HepG2 (cell line): ENCODE data around the gene ZMIZ1. TPM values are rescaled to one million over a fixed set of nuclear protein-coding genes. Genes with fewer than 3 reads are reported as not detected.
A peak's percentile ranks its signal among the peaks of the same experiment; 100 is the strongest.

Experiments
- ATAC-seq: fragments of 200-7000 bp; cut with Tn5 transposase; 3 replicates; pipeline ENCODE4 v1.9.1; 2020; ENCODE audit warnings: mild to moderate bottlenecking, moderate library complexity
- BruUV-seq: library from RNA; stranded (reverse); fragments of 400-500 nt; replicated peaks from 2 replicates; lab custom pipeline; 2021; lab: Mats Ljungman, UMichigan
- CTCF ChIA-PET: fragments of 300-600 bp; formaldehyde crosslinking; extraction: SDS; loops from one replicate; lab custom pipeline; 2021; ENCODE audit warnings: low total read pairs, inconsistent platforms, low intra/inter-chr PET ratio; lab: Yijun Ruan, JAX
- POLR2A ChIA-PET: fragments of 350-600 bp; sonication (Branson Sonifier 250); formaldehyde crosslinking; loops from one replicate; lab custom pipeline; 2020; ENCODE audit warnings: antibody characterized with exemption, inconsistent platforms; lab: Yijun Ruan, JAX
- DNase-seq: peaks from one replicate; pipeline ENCODE4 v3.0.0-alpha.2; 2015; ENCODE audit warnings: low spot score
- FAIRE-seq: peaks from 3 replicates; lab custom pipeline; 2011; peaks lifted over from hg19 to GRCh38; lab: Jason Lieb, UNC
- H2AFZ ChIP-seq: one replicate; pipeline ENCODE4 v1.6.1; 2011; ENCODE audit warnings: low read length, inconsistent platforms
- H3K27ac ChIP-seq: fragments of 300-600 bp; 3 replicates; pipeline ENCODE4 v1.8.0; 2011; ENCODE audit warnings: mixed run types, mild to moderate bottlenecking, mixed read lengths, low read length, inconsistent platforms; ENCODE audit not compliant: insufficient read depth; ENCODE audit errors: extremely low read length
- H3K27me3 ChIP-seq, 2 experiments: fragments of 200-600 bp in 1 of 2; 2 replicates in 1 of 2; 3 replicates in 1 of 2; pipeline versions ENCODE4 v1.6.0 to v1.8.0; 2011; ENCODE audit warnings: low read length in 2 of 2, mild to moderate bottlenecking in 2 of 2, moderate library complexity in 2 of 2, inconsistent platforms in 1 of 2; ENCODE audit not compliant: insufficient read depth in 2 of 2, control insufficient read depth in 1 of 2
- H3K36me3 ChIP-seq, 2 experiments: fragments of 200-600 bp in 1 of 2; replicated peaks in 1 of 2; 2 replicates in 1 of 2; 3 replicates in 1 of 2; pipeline versions ENCODE4 v1.5.1 to v1.8.0; 2011; ENCODE audit warnings: low read length in 2 of 2, inconsistent platforms in 1 of 2; ENCODE audit not compliant: insufficient read depth in 2 of 2, control insufficient read depth in 1 of 2
- H3K4me1 ChIP-seq: 2 replicates; pipeline ENCODE4 v1.5.1; 2012; ENCODE audit warnings: low read length, inconsistent platforms; ENCODE audit not compliant: insufficient read depth
- H3K4me2 ChIP-seq: 2 replicates; pipeline ENCODE4 v1.6.0; 2011; ENCODE audit warnings: low read depth, low read length, inconsistent platforms
- H3K4me3 ChIP-seq, 3 experiments: fragments of 200-600 bp in 1 of 3; sonication (generic), shearing (Covaris generic) in 1 of 3; replicated peaks in 1 of 3; 2 replicates each; pipeline ENCODE4 v1.5.1; 2011 to 2016; ENCODE audit warnings: low read length in 3 of 3, inconsistent platforms in 2 of 3, low read depth in 2 of 3, mild to moderate bottlenecking in 2 of 3, control low read depth in 1 of 3, mixed read lengths in 1 of 3; ENCODE audit not compliant: insufficient read depth in 1 of 3
- H3K79me2 ChIP-seq: one replicate; pipeline ENCODE4 v1.6.1; 2011; ENCODE audit warnings: low read length, inconsistent platforms; ENCODE audit not compliant: insufficient read depth
- H3K9ac ChIP-seq: 2 replicates; pipeline ENCODE4 v1.6.0; 2011; ENCODE audit warnings: mild to moderate bottlenecking, low read depth, low read length, inconsistent platforms; ENCODE audit not compliant: insufficient read depth
- H3K9me3 ChIP-seq: 2 replicates; pipeline ENCODE4 v1.5.1; 2012; ENCODE audit warnings: mild to moderate bottlenecking, low read length
- H4K20me1 ChIP-seq: 2 replicates; pipeline ENCODE4 v1.6.0; 2011; ENCODE audit warnings: inconsistent platforms, mild to moderate bottlenecking, low read length, moderate library complexity; ENCODE audit not compliant: insufficient read depth
- FOXK1 ChIP-seq: sonication (generic); formaldehyde crosslinking; IDR thresholded peaks from 2 replicates; pipeline ENCODE4 v1.4.0; 2020; ENCODE audit warnings: low read depth, missing genetic modification reagents, borderline replicate concordance
- PAWR ChIP-seq: sonication (generic); formaldehyde crosslinking; IDR thresholded peaks from 2 replicates; pipeline ENCODE4 v1.4.0; 2020; ENCODE audit warnings: missing genetic modification reagents, mild to moderate bottlenecking, borderline replicate concordance
- RBM22 ChIP-seq: fragments of 200-400 bp; formaldehyde crosslinking; optimal IDR thresholded peaks from 2 replicates; pipeline ENCODE3; 2017; ENCODE audit warnings: mild to moderate bottlenecking, low read length, moderate library complexity
- RBM39 ChIP-seq: fragments of 200-400 bp; formaldehyde crosslinking; IDR thresholded peaks from one replicate; pipeline ENCODE4 v1.6.1; 2018; ENCODE audit warnings: antibody characterized with exemption, mild to moderate bottlenecking, low read depth, low read length; ENCODE audit not compliant: poor library complexity, severe bottlenecking
- SIX4 ChIP-seq: sonication (generic); formaldehyde crosslinking; IDR thresholded peaks from 2 replicates; pipeline ENCODE4 v1.4.0; 2020; ENCODE audit warnings: missing genetic modification reagents
- SNAI1 ChIP-seq: sonication (generic); formaldehyde crosslinking; IDR thresholded peaks from 2 replicates; pipeline ENCODE4 v1.5.0; 2020; ENCODE audit warnings: mild to moderate bottlenecking, missing genetic modification reagents, borderline replicate concordance
- SOX6 ChIP-seq, 2 experiments: fragments of 450-650 bp in 1 of 2; sonication (generic) in 1 of 2; formaldehyde crosslinking in 1 of 2; IDR thresholded peaks; 2 replicates each; pipeline versions ENCODE4 v1.4.0 to v1.6.1; 2017 to 2020; ENCODE audit warnings: antibody characterized with exemption in 1 of 2, mild to moderate bottlenecking in 1 of 2, missing genetic modification reagents in 1 of 2
- ZBTB1 ChIP-seq: sonication (generic); formaldehyde crosslinking; IDR thresholded peaks from 2 replicates; pipeline ENCODE4 v1.4.0; 2020; ENCODE audit warnings: missing genetic modification reagents, borderline replicate concordance
- ZFYVE20 ChIP-seq: sonication (generic); formaldehyde crosslinking; IDR thresholded peaks from 2 replicates; pipeline ENCODE4 v1.8.0; 2023; ENCODE audit warnings: low read depth, mild to moderate bottlenecking, moderate library complexity, missing genetic modification reagents, borderline replicate concordance
- ZMYM3 ChIP-seq: sonication (generic); formaldehyde crosslinking; IDR thresholded peaks from 2 replicates; pipeline ENCODE4 v1.5.1; 2020; ENCODE audit warnings: mild to moderate bottlenecking, missing genetic modification reagents
- ZNF354B ChIP-seq: sonication (generic); formaldehyde crosslinking; IDR thresholded peaks from 2 replicates; pipeline ENCODE4 v1.8.0; 2022; ENCODE audit warnings: mild to moderate bottlenecking, missing genetic modification reagents
- ZNF629 ChIP-seq: sonication (generic); formaldehyde crosslinking; conservative IDR thresholded peaks from 2 replicates; pipeline ENCODE4 v1.5.0; 2020; ENCODE audit warnings: missing genetic modification reagents
- ZNF678 ChIP-seq: sonication (generic); formaldehyde crosslinking; IDR thresholded peaks from 2 replicates; pipeline ENCODE4 v1.4.0; 2020; ENCODE audit warnings: mild to moderate bottlenecking, missing genetic modification reagents
- WGBS: methylation state at CpG from one replicate; pipeline ENCODE4 v1.1.6; 2017; ENCODE audit warnings: low lambda C conversion rate; 5-methylcytosine and 5-hydroxymethylcytosine counted together
- in situ Hi-C: cut with HindIII; loops from 2 replicates; pipeline ENCODE4 v1.10.0; 2017; ENCODE audit warnings: low pct_unique_long_range_greater_than_20kb; ENCODE audit not compliant: extremely low pct_ligation_motif_present
- intact Hi-C: fragments of 100-400 bp; cut with micrococcal nuclease; formaldehyde crosslinking; loops from one replicate; pipeline ENCODE4 v1.10.0; 2022; ENCODE audit not compliant: unreplicated experiment
- polyA plus RNA-seq, 8 experiments: library from polyadenylated mRNA; depleted of rRNA in 3 of 8; stranded (reverse) in 7 of 8; unstranded in 1 of 8; fragments of >200 nt; fragmentation: Illumina TruSeq in 4 of 8; extraction: Trizol in 4 of 8; gene quantifications; 2 replicates each; pipeline versions ENCODE4 v1.2.1 to v1.2.3, GENCODE V29; 2011 to 2016; ENCODE audit warnings: low read depth in 4 of 8, missing spikeins in 1 of 8, mixed read lengths in 1 of 8; ENCODE audit not compliant: insufficient read depth in 1 of 8
- total RNA-seq, 5 experiments: library from RNA; depleted of rRNA; stranded (reverse); fragments of >200 nt; fragmentation: Illumina TruSeq; extraction: Trizol; gene quantifications; 2 replicates each; pipeline ENCODE4 v1.2.3, GENCODE V29; 2016; ENCODE audit warnings: low read depth in 1 of 5
- TF ChIP-seq, protein P1 (sequence below): sonication (generic); formaldehyde crosslinking; IDR thresholded peaks from 2 replicates; pipeline ENCODE4 v1.4.0; 2020; ENCODE audit warnings: mild to moderate bottlenecking, missing genetic modification reagents
- TF ChIP-seq, protein P2 (sequence below): sonication (generic); formaldehyde crosslinking; IDR thresholded peaks from 2 replicates; pipeline ENCODE4 v1.4.0; 2020; ENCODE audit warnings: mild to moderate bottlenecking, missing genetic modification reagents

ZMIZ1 gene
- total and polyA plus RNA-seq, 2 of the 13 experiments (the other 11 are each of a cell fraction or from before 2014, with no cell fraction given): 5.3 to 10.2 TPM

DNA sequence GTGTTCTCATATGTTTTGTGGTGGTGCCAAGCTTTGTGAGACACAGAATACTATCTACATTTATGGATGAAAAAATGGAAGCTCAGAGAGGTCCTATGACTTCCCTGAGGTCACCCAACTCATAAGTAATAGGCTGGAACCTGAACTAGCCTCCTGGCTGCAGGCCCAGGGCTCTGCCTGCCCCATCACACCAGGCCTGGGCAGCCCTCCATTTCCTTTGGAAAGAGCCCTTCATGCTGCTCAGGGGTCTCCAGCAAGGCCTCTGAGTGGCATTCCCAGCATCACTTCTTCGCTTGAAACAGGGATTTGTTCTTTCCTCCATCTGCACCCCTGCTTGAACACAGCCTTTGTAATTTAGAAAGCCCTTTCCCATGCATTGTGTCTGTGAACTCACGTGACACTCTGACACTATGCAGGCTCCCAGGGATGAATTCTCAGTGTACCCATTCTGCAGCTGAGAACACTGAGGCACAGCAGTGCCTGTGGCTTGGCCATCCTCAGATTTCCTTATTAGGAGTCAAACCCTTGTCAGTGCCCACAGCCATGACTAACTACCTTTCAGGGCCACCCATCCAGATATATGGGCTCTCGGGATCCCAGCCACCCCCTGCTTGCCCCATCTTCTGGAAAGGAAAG is 150.7 kb downstream of the ZMIZ1 start:
- no TSS peak for BruUV-seq

More for the DNA sequence above, 150.7 kb downstream of the ZMIZ1 start:
- H3K4me2 ChIP-seq: no peak overlapping the region
- POLR2A ChIA-PET: no interaction called here
- CTCF ChIA-PET: no interaction called here
- H2AFZ ChIP-seq: no peak overlapping the region
- FAIRE-seq (no peak), DNase-seq (no peak), ATAC-seq (no peak)
- TF ChIP-seq SNAI1 (CRISPR knock-in tag) (no peak), FOXK1 (CRISPR knock-in tag) (no peak), ZNF629 (CRISPR knock-in tag) (peak; percentile 95), ZNF678 (no peak), ZFYVE20 (CRISPR knock-in tag) (no peak), ZNF354B (CRISPR knock-in tag) (no peak), ZMYM3 (peak; percentile 74; the same call in 1 of the 2 replicates), SIX4 (CRISPR knock-in tag) (no peak), ZBTB1 (CRISPR knock-in tag) (no peak), SOX6 (IDR thresholded peaks at IDR 0.05) (no peak), SOX6 (CRISPR knock-in tag; IDR thresholded peaks at IDR 0.05) (no peak), RBM39 (no peak), PAWR (CRISPR knock-in tag) (no peak), RBM22 (peak; percentile 59)
- TF ChIP-seq, protein P1, sequence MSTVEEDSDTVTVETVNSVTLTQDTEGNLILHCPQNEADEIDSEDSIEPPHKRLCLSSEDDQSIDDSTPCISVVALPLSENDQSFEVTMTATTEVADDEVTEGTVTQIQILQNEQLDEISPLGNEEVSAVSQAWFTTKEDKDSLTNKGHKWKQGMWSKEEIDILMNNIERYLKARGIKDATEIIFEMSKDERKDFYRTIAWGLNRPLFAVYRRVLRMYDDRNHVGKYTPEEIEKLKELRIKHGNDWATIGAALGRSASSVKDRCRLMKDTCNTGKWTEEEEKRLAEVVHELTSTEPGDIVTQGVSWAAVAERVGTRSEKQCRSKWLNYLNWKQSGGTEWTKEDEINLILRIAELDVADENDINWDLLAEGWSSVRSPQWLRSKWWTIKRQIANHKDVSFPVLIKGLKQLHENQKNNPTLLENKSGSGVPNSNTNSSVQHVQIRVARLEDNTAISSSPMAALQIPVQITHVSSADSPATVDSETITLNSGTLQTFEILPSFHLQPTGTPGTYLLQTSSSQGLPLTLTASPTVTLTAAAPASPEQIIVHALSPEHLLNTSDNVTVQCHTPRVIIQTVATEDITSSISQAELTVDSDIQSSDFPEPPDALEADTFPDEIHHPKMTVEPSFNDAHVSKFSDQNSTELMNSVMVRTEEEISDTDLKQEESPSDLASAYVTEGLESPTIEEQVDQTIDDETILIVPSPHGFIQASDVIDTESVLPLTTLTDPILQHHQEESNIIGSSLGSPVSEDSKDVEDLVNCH: no peak
- TF ChIP-seq, protein P2, sequence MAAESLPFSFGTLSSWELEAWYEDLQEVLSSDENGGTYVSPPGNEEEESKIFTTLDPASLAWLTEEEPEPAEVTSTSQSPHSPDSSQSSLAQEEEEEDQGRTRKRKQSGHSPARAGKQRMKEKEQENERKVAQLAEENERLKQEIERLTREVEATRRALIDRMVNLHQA (CRISPR knock-in tag): no peak
- H3K36me3 ChIP-seq: peaks cover 55 to 84% of the 10 kb centered on the region in 2 experiments
- no peaks in the 10 kb centered on the region for H3K27me3 ChIP-seq
- H3K4me3 ChIP-seq: no peak overlapping the region
- peaks cover 8% of the 10 kb centered on the region; the same call in 1 of the 2 replicates for H3K4me1 ChIP-seq
- in situ Hi-C loops: no loop called here
- no peaks in the 10 kb centered on the region for H3K9me3 ChIP-seq
- intact Hi-C loops: no loop called here
- H3K9ac ChIP-seq: no peak overlapping the region
- H3K79me2 ChIP-seq: no peaks in the 10 kb centered on the region
- no peak overlapping the region for H3K27ac ChIP-seq
- peaks cover 7% of the 10 kb centered on the region; the same call in 1 of the 2 replicates for H4K20me1 ChIP-seq
- 93% methylated on average over 3 of the region's 3 CpGs for WGBS
